Measurements from ENCODE around the gene NCKAP5.

DNA sequence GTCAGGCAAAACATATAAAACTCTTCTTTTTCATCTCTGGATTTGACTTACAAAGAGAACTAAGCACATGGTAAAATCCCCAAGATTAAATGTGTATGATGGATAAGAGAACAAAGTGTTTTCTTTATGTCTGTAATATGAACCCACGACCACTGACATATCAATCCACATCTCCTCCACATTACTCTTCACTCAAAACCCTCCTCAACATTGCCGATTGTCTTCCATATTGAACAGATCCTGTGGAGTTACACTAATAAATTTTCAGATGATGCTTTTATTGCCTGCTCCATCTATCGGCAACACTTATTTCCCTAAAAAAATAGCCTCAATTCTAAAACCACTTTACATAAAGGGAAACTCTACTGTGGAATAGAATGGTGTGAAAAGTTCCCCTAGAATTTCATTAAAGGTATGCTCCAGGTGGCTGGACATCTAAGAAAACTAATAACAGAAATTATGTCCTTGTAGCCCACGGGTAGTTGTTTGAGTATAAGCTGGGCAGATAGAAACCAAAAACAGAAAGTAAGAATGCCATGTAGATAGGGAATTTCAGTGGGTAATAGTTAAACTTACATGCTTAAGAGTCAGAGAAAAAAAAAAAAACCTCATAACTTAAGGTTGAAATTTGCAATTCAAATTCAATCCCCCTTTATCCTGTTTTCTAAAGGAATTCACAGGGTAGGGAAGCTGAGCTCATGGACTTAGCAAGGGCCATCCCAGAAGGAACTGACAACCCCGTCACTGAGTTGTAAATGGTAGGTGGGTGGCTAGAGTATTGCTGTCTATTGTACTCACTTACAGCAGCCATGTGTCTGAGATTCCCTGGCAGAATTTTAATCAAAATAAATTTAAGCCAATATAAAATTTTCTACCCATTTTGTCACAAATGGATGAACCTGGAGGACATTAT is 592.8 kb downstream of the NCKAP5 start:
- TF ChIP-seq POLR2A (IDR thresholded peaks at IDR 0.05): no peak
- TF ChIP-seq, protein P1, sequence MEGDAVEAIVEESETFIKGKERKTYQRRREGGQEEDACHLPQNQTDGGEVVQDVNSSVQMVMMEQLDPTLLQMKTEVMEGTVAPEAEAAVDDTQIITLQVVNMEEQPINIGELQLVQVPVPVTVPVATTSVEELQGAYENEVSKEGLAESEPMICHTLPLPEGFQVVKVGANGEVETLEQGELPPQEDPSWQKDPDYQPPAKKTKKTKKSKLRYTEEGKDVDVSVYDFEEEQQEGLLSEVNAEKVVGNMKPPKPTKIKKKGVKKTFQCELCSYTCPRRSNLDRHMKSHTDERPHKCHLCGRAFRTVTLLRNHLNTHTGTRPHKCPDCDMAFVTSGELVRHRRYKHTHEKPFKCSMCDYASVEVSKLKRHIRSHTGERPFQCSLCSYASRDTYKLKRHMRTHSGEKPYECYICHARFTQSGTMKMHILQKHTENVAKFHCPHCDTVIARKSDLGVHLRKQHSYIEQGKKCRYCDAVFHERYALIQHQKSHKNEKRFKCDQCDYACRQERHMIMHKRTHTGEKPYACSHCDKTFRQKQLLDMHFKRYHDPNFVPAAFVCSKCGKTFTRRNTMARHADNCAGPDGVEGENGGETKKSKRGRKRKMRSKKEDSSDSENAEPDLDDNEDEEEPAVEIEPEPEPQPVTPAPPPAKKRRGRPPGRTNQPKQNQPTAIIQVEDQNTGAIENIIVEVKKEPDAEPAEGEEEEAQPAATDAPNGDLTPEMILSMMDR (IDR thresholded peaks at IDR 0.05): no peak
